GM06990 (cell line): ENCODE results near the gene ILK.

Source experiments
- DNase-seq: peaks from one replicate; pipeline ENCODE4 v3.0.0-alpha.2; 2011; ENCODE audit not compliant: insufficient read length; ENCODE audit errors: extremely low read depth
- H3K27me3 ChIP-seq: replicated peaks from 2 replicates; pipeline ENCODE4 v1.6.0; 2011; ENCODE audit warnings: low read length; ENCODE audit not compliant: control insufficient read depth, insufficient read depth
- H3K36me3 ChIP-seq: 2 replicates; pipeline ENCODE4 v1.5.1; 2011; ENCODE audit warnings: low read length; ENCODE audit not compliant: control insufficient read depth, insufficient read depth
- H3K4me3 ChIP-seq: replicated peaks from 2 replicates; pipeline ENCODE4 v1.5.1; 2011; ENCODE audit warnings: low read depth, mild to moderate bottlenecking, control low read depth, low read length
- TF ChIP-seq, protein P1 (sequence below): IDR thresholded peaks from 2 replicates; pipeline ENCODE4 v1.5.1; 2011; ENCODE audit warnings: low read length, control low read depth, mild to moderate bottlenecking, inconsistent platforms; ENCODE audit not compliant: insufficient read depth, poor library complexity, severe bottlenecking

The ILK gene

GRCh38 chr11:6603287-6604080 is at the start of gene ILK, which contains the start of gene RRP8:
TSS of gene ILK (plus strand) at chr11:6603774. CDS start at chr11:6604272, 498 bp downstream.
TSS of gene RRP8 (minus strand) at chr11:6603616. CDS start at chr11:6603502, 114 bp downstream.
- TF ChIP-seq, protein P1, sequence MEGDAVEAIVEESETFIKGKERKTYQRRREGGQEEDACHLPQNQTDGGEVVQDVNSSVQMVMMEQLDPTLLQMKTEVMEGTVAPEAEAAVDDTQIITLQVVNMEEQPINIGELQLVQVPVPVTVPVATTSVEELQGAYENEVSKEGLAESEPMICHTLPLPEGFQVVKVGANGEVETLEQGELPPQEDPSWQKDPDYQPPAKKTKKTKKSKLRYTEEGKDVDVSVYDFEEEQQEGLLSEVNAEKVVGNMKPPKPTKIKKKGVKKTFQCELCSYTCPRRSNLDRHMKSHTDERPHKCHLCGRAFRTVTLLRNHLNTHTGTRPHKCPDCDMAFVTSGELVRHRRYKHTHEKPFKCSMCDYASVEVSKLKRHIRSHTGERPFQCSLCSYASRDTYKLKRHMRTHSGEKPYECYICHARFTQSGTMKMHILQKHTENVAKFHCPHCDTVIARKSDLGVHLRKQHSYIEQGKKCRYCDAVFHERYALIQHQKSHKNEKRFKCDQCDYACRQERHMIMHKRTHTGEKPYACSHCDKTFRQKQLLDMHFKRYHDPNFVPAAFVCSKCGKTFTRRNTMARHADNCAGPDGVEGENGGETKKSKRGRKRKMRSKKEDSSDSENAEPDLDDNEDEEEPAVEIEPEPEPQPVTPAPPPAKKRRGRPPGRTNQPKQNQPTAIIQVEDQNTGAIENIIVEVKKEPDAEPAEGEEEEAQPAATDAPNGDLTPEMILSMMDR: peak; percentile 19
- Histone ChIP-seq H3K27me3 (no peaks in the 10 kb centered on the region), H3K4me3 (peak within 1 kb of the TSS; percentile 94), H3K36me3 (peaks cover 26% of the 10 kb centered on the region)
- peak; percentile 91 for DNase-seq

GRCh38 chr11:6554828-6555706 is 48.5 kb upstream of the ILK start:
- no peak for DNase-seq
- no peaks in the 10 kb centered on the region for H3K36me3 ChIP-seq

DNA sequence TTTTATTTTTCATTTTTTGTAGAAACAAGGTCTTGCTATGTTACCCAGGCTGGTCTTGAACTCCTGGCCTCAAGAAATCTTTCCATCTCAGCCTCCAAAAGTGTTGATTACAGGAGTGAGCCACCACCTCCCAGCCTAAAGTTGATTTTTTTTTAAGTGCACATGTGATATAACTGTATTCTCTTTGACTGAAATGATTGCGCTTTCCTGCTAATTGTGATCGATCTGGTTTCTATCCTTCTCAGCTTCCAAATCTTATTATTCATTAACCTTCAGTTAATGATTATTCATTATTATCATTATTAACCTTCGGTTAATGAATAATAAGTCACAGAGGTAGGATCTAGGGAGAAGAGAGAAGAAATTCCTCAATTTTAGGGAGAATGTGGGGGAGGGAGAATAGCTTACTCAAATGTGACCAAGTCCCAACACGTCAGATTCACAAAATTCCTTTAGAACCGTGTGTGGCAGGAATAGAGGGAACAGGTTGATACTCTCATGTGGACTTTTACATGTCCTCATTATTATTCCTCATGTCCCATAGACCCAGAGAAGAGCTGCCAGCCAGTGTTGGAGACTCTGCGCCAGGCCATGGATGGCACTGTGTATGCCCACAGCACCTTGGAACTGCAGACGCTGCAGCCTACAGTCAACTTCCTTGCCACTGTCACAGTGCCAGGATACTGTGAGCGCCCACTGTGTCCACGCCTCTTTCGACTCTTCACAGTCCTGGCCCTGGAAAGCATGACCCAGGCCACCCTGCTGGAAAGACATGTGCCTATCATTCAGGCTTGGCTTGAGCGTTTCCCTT is 47.2 kb upstream of the ILK start:
- Histone ChIP-seq H3K27me3 (no peaks in the 10 kb centered on the region), H3K4me3 (no peak overlapping the region), H3K36me3 (no peaks in the 10 kb centered on the region)
- DNase-seq: no peak
- TF ChIP-seq, protein P1: no peak

More at GRCh38 chr11:6554828-6555706, 48.5 kb upstream of the ILK start:
- TF ChIP-seq, protein P1: no peak
- H3K27me3 ChIP-seq: no peaks in the 10 kb centered on the region
- no peak overlapping the region for H3K4me3 ChIP-seq

GRCh38 chr11:6557063-6557462 is 46.5 kb upstream of the ILK start:
- H3K27me3 ChIP-seq: no peaks in the 10 kb centered on the region
- no peak overlapping the region for H3K4me3 ChIP-seq
- TF ChIP-seq, protein P1: no peak
- H3K36me3 ChIP-seq: no peaks in the 10 kb centered on the region
- no peak for DNase-seq

DNA sequence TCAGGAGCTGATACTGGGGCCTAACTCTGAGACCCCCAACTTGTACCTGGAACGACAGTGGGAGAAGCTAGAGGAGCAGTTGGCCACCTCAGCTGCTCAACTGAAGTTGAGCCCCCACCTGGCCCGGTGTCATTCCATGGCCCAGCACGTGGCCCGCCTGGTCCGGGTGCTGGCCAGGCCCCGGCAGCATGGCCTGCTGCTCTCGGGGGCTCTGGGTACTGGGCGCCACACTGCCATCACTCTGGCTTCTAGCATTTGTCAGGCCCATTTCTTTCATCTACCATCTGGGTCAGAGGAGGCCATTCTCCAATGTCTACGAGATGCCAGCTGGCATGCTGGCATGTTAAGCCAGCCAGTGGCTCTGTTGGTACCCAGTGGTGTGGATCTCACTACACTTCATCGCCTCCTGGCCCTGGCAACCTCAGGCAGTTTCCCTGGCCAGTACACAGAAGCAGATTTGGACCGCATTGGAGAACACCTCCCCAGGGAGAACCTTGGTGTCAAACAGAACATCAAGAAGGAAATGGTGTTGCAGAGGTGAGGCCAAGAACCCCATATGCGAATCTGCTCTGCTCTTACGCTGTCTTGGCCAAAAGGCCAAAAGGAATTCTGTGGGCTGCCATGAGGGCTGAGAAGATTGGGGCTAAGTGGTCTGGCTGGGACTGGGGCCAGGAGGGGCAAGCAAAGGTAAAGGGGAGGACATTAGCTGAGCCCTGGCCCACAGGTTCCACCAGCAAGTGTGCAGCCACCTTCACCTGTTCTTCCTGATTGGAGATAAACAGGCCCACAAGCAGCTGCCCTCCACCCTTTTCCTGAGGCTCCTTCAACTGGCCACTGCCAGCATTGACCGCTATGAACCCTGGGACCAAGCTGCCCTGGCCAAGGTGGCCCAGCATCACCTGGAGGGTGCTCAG is 45.6 kb upstream of the ILK start:
- no peak for DNase-seq
- TF ChIP-seq, protein P1: no peak

More for the DNA sequence above, 45.6 kb upstream of the ILK start:
- Histone ChIP-seq H3K4me3 (no peak overlapping the region), H3K27me3 (no peaks in the 10 kb centered on the region), H3K36me3 (no peaks in the 10 kb centered on the region)
